Nasal cavity respiratory epithelium epithelial cell of viscerocranial mucosa (primary cell): Measurements from ENCODE around the gene GOLGA8R. TPM values are rescaled to one million over a fixed set of nuclear protein-coding genes. Genes with fewer than 3 reads are reported as not detected.

ENCODE experiments used
- total RNA-seq: library from RNA; depleted of rRNA; stranded (reverse); fragments of >200 nt; gene quantifications from 2 replicates; pipeline ENCODE4 v1.2.3, GENCODE V29; 2014

Gene GOLGA8R, protein sequence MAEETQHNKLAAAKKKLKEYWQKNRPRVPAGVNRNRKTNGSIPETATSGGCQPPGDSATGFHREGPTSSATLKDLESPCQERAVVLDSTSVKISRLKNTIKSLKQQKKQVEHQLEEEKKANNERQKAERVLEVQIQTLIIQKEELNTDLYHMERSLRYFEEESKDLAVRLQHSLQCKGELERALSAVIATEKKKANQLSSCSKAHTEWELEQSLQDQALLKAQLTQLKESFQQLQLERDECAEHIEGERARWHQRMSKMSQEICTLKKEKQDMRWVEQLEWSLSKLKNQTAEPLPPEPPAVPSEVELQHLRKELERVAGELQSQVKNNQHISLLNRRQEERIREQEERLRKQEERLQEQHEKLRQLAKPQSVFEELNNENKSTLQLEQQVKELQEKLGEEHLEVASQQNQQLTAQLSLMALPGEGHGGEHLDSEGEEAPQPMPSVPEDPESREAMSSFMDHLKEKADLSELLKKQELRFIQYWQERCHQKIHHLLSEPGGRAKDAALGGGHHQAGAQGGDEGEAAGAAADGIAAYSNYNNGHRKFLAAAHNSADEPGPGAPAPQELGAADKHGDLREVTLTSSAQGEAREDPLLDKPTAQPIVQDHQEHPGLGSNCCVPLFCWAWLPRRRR
- 0.34 and 1.6 TPM in 2 replicates for total RNA-seq

DNA sequence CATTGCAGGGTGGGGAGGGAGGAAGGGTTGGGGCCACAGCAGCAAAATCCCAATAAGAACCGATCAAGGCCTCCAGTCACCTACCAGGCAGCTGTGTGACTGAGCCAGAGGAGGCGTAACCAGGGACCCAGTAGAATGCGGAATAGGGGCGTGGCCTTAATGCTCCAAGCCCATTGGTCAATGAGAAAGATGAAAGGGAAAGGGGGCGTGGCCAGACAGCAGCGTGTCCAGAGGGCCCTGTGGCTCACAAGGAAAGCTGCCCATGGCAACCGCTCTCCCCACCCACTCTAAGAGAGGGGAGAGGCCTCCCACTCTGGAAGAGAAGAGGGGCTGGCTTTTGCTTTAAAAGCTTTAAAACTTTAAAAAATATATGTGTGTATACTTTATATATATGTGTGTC, at the start of gene GOLGA8R:
Gene GOLGA8R (minus strand): TSS at position 101 of the 400 bp plus-strand sequence. CDS start 98 bp downstream, at position 3.

DNA sequence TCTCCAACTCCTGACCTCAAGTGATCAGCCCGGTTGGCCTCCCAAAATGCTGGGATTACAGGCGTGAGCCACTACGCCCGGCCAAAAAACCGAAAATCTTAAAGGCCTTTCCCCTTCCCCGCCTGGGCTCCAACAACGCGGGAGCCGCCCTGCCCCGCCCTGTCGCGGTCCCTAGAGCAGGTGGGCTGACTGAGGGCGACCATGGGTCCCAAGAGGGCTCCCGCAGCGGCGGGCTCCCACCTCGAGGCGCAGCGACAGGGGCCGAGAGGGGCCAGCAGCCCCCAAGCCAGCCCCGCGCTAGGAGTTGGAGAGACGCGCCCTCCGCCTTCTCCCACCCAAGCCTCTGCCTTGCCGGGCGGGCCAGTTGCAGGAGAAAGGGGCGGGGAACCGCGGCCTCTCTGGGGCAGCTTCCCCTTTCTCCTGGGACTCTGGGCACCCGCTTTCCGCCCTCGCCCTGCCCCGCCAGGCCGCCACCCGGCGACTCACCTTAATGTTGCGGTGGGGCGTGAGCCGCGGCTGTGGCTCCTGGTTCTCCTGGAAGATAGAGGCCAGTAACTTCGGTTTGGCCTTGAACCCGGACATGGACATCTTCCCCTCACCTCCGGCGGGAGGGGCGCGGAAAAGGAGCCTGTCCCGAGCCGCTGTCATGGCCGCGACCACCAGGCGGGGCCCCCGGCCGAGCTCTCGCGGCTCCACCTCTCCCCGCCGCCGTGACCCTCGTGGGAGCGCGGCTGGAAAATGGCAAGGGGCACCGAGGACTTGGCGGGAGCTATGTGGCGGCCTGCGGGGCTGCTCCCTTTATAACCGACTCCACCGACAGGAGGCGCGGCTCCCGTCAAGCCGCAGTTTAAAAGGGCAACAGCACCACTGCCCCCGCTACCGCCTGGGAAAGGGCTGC, 21.0 kb downstream of the GOLGA8R start, which contains the start of gene CHRFAM7A:
Gene CHRFAM7A (minus strand): TSS at position 775 of the 898 bp plus-strand sequence. CDS start 10,189 bp downstream, outside the sequence.

Other genes starting within 250 kb of the GOLGA8R start
- 0.36 TPM in 1 of 2 replicates, not detected in the other for gene CHRFAM7A, start 20.7 kb downstream of the GOLGA8R start, total RNA-seq
- gene GOLGA8Q, start 137.8 kb upstream of the GOLGA8R start, total RNA-seq, result 0.34 and 1.6 TPM in 2 replicates
- under 0.01 and 0.07 TPM in 2 replicates for gene GOLGA8H, start 189.8 kb upstream of the GOLGA8R start, total RNA-seq